Fibroblast of mammary gland (primary cell): ENCODE data around the gene DUSP1.
A peak's percentile ranks its signal among the peaks of the same experiment; 100 is the strongest.

ENCODE experiments used
- DNase-seq: peaks from one replicate; pipeline ENCODE4 v3.0.0-alpha.2; 2010; ENCODE audit warnings: low read depth
- H3K4me3 ChIP-seq: 2 replicates; pipeline ENCODE4 v1.5.1; 2011; ENCODE audit warnings: low read depth, mild to moderate bottlenecking, low read length, moderate library complexity; ENCODE audit not compliant: control insufficient read depth
- CTCF ChIP-seq: conservative IDR thresholded peaks from 2 replicates; pipeline ENCODE4 v1.5.1; 2011; ENCODE audit warnings: low read depth, low read length, inconsistent platforms; ENCODE audit not compliant: control insufficient read depth, insufficient read depth

Gene DUSP1

GRCh38 chr5:172736508-172737135, 34.4 kb downstream of the DUSP1 start:
- H3K4me3 ChIP-seq = no peak overlapping the region
- TF ChIP-seq CTCF = no peak
- DNase-seq = no peak

- H3K4me3 ChIP-seq = no peak overlapping the region
- no peak for DNase-seq
- TF ChIP-seq CTCF = no peak
Measured at GRCh38 chr5:172735141-172735831, 35.7 kb downstream of the DUSP1 start.

- H3K4me3 ChIP-seq = no peak overlapping the region
- no peak for TF ChIP-seq CTCF
- DNase-seq = no peak
Measured at GRCh38 chr5:172733974-172734346, 37.0 kb downstream of the DUSP1 start.

DNA sequence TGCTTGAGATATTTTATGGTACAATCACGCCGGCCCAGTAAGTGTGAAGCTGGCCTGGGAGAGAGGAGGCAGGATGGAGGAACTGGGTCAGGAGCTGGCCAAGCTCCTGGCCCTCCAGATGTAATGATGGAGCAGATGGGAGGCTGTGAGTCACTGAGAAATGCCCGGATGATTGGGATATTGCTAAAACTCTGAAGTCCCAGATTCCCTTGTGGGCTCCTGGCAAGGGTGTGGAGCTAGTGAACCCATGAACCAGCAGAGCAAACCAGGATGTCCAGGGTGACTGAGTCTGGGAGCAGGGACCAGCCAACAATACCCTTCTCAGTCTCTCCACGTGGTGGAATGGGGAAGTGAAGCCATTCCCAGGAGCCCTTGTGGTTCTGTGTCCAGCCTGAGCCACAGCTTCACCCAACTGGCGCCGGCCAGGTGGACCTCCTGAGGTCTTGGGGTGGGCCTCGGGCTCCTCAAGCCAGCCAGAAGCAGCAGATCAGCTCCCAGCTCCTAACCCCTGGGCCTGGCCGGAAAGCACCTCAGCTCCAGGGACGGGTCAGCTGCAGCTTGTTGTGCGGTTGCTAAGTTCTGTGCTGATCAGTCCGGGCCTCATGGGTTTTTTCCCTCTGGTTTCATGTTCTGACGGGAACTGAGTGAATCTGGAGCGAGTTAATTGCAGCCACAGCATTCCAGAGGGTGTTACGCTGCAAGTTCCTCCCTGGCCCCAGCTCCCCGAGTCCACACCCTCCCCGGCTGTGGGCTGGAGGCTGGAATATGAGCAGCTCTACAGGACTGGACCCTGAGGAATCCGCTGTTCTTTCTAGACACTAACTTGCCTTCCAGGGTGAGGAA, 37.6 kb downstream of the DUSP1 start:
- H3K4me3 ChIP-seq = peak overlapping the region; percentile 13
- peak; percentile 99 for DNase-seq
- no peak for TF ChIP-seq CTCF

DNA sequence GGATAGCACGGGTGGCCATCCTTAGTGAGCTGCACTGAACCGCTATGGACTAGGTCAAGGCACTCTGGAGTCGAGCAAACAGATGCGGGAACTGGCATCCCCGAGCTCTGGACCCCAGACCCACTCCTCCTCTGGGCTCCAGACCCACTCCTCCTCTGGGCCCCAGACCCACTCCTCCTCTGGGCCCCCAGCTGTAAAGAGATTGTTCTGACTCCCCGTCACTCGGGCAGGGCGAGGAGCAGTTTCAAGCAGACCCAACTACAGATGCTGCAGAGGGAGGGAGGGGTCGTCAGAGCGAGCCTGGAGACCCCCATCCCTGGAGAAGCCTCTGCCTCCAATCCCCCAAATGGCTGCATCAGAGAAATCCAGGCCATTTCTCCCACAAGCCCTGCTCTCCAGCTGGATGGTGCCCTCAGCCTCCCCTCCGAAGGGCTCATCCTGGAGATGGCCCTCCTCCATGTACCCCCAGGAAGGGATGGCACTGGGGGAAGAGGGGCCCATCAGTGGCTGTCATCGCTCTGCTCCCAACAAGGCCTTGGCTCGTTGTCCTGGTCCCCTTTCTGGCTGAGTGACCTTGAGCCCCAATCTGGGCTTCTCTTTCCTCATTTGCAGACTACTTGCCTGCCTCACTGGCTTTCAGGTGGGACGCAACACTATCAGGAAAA, 38.7 kb downstream of the DUSP1 start:
- DNase-seq = no peak
- H3K4me3 ChIP-seq = no peak overlapping the region
- no peak for TF ChIP-seq CTCF

DNA sequence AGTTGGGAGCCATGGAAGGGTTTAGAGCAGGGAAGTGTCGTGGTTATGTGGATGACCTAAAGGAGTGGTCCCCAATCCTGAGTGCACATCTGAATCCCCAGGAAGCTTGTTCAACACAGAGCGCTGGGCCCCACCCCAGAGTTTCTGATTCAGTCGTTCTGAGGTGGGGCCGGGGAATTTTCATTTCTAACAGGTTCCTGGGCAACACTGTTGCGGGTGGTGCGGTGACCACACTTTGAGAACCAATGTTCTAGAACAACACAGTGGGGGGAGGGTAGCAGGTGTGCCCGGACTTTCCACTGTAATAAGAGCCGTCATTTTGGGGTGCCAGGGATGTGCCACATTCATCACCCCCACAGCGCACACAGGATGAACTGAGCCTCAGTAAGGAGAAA, 39.3 kb downstream of the DUSP1 start:
- no peak for DNase-seq
- no peak overlapping the region for H3K4me3 ChIP-seq
- no peak for TF ChIP-seq CTCF
